Astrocyte of the cerebellum (primary cell): ENCODE data around the gene NEURL1.

Experiments
- DNase-seq: peaks from one replicate; pipeline ENCODE4 v3.0.0-alpha.2; 2011; ENCODE audit warnings: low read depth
- H3K4me3 ChIP-seq: 2 replicates; pipeline ENCODE4 v1.5.1; 2011; ENCODE audit warnings: mild to moderate bottlenecking, low read depth, low read length, moderate library complexity
- CTCF ChIP-seq: IDR thresholded peaks from 2 replicates; pipeline ENCODE4 v1.5.1; 2012; ENCODE audit warnings: low read length, low read depth, moderate library complexity, mild to moderate bottlenecking; ENCODE audit errors: missing control alignments
- in situ Hi-C: cut with HindIII; loops from 2 replicates; pipeline ENCODE4 v1.10.0; 2017; ENCODE audit warnings: low sequenced_read_pairs

The NEURL1 gene

GRCh38 chr10:103558911-103559310 is 65.4 kb downstream of the NEURL1 start:
- in situ Hi-C loops: no loop called here
- TF ChIP-seq CTCF: no peak
- no peak for DNase-seq
- no peak overlapping the region for H3K4me3 ChIP-seq

GRCh38 chr10:103559776-103560175 is 66.3 kb downstream of the NEURL1 start:
- DNase-seq: no peak
- in situ Hi-C loops: no loop called here
- TF ChIP-seq CTCF: no peak
- H3K4me3 ChIP-seq: no peak overlapping the region

- H3K4me3 ChIP-seq: no peak overlapping the region
- no peak for TF ChIP-seq CTCF
- in situ Hi-C loops: no loop called here
- no peak for DNase-seq
Measured at GRCh38 chr10:103560886-103561285, 67.4 kb downstream of the NEURL1 start.

GRCh38 chr10:103562383-103562782 is 68.9 kb downstream of the NEURL1 start:
- H3K4me3 ChIP-seq: no peak overlapping the region
- TF ChIP-seq CTCF: no peak
- in situ Hi-C loops: no loop called here
- DNase-seq: no peak

GRCh38 chr10:103563231-103564115 is 70.0 kb downstream of the NEURL1 start:
- TF ChIP-seq CTCF: no peak
- no peak for DNase-seq
- no peak overlapping the region for H3K4me3 ChIP-seq
- in situ Hi-C loops: no loop called here

GRCh38 chr10:103564116-103564501 is 70.6 kb downstream of the NEURL1 start:
- no peak overlapping the region for H3K4me3 ChIP-seq
- TF ChIP-seq CTCF: no peak
- in situ Hi-C loops: no loop called here
- DNase-seq: no peak
